ENCODE measurements around the gene FOXE1. TPM values are rescaled to one million over a fixed set of nuclear protein-coding genes. Genes with fewer than 3 reads are reported as not detected.

FOXE1 gene
- total RNA-seq (2014; rRNA removed; shearing (Covaris generic)), result 0.11 and 0.79 TPM in 2 replicates
- 0.55 and 1.5 TPM in 2 replicates for polyA plus RNA-seq (2015; cell fraction: cytosol; rRNA removed)
- 0.16 and 1.5 TPM in 2 replicates for polyA plus RNA-seq (2015; cell fraction: nucleus; rRNA removed)

DNA sequence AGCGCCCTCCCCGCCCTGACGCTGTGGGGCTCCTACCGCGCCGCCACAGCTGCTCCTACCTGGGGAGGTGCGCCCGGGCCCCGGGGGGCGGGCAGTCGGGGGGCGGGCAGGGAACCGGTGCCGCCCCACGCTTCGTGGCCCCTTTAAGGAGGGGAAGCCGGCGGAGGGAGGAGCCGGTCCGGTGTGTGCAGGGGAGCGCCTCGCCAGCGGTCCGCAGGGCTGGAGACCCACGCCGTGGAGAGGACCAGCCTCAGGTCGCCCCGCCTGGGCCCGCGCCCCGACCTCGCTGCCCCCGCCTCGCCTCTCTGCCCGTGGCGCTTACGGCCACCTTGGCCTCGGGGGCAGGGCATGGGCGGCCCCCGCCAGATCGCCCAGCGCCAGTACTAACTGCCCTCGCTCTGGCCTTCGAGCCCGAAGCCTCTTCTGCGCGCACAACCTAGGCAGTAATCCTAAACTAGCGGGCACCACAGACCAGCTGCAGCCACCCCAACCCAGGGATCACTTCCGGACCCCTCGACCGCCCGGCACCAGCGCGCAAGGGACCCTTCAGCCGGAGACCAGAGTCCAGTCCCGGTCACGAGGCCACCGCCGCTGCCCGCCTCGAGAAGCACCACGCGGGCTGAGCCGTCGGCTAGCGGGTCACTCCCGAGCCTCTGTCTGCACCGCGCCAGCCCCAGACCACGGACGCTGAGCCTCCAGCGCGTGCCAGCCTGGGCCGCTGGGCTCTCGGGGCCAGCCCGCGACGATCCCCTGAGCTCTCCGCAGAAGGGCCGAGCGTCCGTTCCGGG is at the start of gene FOXE1:
FOXE1 (plus strand) TSS at position 171 of the 788 bp plus-strand sequence. CDS start 689 bp downstream, outside the sequence.
- in situ Hi-C loops (cut with HindIII; ENCODE audit: low pct_unique_long_range_greater_than_20kb, low sequenced_read_pairs), result no loop called here

DNA sequence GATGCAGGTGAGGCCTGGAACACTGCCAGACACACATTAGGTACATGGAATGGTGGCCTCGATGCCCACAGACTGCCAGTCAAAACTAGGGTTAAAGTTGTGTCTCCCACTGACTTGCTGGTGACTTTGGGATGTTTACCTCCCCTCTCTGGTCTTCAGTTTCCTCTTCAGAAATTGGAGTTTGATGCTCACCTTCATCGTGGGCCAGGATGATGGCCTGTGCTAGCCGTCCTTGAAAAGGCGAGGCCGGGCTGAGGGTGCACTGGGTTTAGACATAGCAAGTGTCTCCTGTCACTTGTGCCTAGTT is 49.0 kb upstream of the FOXE1 start:
- DNase-seq (ENCODE audit: low read depth, low spot score), result no peak
- in situ Hi-C loops (cut with HindIII; ENCODE audit: low pct_unique_long_range_greater_than_20kb, low sequenced_read_pairs), result no loop called here

More for the DNA sequence above, at the start of gene FOXE1:
- DNase-seq (ENCODE audit: low read depth, low spot score), result no peak

DNA sequence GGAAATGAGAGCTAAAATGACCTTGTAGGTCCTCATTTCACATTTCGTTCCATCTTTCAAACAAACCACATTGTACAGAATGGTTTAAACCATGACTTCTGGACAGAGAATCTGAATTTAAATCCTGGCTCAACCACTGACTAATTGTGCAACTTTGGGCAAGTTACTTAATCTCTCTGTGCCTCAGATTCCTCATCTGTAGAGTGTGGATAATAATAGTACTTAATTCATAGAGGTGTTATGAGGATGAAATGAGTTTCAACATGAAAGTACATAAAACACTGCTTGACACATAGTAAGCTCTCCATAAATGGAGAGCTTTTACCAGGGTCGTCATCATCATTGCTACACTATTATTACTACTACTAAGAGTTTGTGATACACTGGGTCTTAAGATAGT is 46.3 kb upstream of the FOXE1 start:
- in situ Hi-C loops (cut with HindIII; ENCODE audit: low pct_unique_long_range_greater_than_20kb, low sequenced_read_pairs), result no loop called here
- DNase-seq (ENCODE audit: low read depth, low spot score), result no peak

DNA sequence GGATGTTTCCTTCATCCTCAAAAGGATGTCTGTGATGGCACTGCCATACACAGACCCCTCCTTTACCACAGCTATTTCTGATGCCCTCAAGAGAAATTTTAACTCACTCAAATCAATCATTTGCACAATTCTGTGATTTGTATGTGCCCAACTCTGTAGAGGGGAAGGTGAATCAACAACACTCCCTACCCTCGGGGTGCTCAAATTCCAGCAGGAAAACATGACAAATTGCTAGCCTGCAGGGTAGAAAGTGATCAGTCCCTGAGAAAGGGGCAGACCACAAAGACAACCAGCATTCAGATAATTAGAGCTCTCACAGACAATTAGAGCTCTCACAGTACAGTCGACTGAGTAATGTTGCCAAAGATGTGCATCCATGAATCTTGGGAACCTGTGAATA is 45.3 kb upstream of the FOXE1 start:
- in situ Hi-C loops (cut with HindIII; ENCODE audit: low pct_unique_long_range_greater_than_20kb, low sequenced_read_pairs), result no loop called here
- no peak for DNase-seq (ENCODE audit: low read depth, low spot score)

DNA sequence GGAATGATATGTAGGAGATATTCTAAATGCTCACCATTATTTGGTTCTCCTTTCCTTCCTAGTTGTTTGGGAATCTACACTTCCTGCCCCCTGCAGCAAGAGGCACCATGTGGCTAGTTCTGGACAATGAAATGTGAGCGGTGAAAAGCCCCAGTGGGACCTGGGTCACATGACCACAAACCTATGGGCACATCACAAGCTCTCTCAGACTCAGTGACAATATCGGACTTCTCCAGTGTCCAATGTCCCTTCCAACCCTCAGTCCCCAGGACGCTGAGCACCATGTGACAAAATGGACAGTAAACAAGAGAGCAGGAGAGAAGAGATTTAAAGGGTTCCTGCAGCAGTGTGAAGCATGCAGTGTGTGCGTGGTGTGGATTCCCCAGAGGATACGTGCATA is 44.6 kb upstream of the FOXE1 start:
- peak; percentile 42 for DNase-seq (ENCODE audit: low read depth, low spot score)
- in situ Hi-C loops (cut with HindIII; ENCODE audit: low pct_unique_long_range_greater_than_20kb, low sequenced_read_pairs), result no loop called here

DNA sequence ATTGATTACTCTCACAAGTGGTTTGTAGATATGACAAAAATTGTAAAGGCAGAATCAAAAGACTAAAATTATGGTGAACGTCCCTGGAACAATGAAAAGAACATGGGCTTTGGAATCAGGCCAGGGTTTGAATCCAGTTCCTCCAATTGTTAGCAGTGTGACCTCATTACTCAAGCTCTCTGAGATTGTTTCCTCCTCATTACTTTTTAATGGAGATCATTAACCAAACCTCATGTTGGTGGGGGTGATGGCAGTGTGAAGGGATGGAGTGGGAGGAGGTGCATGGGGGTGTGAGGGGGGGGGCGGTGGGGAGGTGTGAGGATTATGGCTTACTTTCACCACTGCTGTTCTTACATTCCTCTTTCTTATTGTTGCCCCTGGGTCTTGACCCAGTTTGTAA is 44.1 kb upstream of the FOXE1 start:
- DNase-seq (ENCODE audit: low read depth, low spot score), result no peak
- in situ Hi-C loops (cut with HindIII; ENCODE audit: low pct_unique_long_range_greater_than_20kb, low sequenced_read_pairs), result no loop called here

GRCh38 chr9:97809666-97810344 is 43.2 kb upstream of the FOXE1 start:
- in situ Hi-C loops (cut with HindIII; ENCODE audit: low pct_unique_long_range_greater_than_20kb, low sequenced_read_pairs), result no loop called here
- DNase-seq (ENCODE audit: low read depth, low spot score), result no peak

DNA sequence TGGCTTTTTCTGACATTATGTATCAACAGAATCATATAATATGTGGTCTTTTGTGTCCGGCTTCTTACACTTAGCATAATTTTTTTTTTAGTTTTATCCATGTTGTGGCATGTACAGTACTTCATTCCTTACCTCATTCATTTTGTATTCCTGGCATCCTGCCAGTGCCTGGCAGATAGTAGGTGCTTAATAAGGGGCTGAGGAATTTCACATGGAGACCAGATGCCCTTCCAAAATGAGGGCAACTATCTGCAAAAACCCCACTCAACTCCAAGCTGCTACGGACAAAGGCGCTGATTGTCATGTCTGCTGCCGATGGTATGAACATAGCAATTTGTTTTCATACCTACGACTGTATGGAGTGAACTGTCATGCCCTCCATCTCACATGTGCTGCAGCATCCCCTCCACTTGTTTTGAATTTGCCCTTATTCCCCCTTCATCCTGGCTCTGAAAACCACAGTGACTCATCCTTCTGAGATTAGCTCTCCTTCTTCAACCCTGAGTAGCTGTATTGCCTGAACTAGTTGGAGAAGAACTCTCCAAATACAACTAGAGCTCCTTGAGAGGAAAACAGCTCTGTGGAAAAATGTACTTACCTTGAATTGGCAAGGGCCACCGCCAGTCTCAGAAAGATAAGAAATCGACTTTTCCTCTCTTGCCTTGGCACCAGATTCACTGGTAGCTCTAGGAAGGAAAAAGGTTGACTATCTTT is 41.3 kb upstream of the FOXE1 start:
- in situ Hi-C loops (cut with HindIII; ENCODE audit: low pct_unique_long_range_greater_than_20kb, low sequenced_read_pairs), result no loop called here
- peak; percentile 26 for DNase-seq (ENCODE audit: low read depth, low spot score)

GRCh38 chr9:97812247-97812543 is 40.8 kb upstream of the FOXE1 start:
- DNase-seq (ENCODE audit: low read depth, low spot score), result no peak

GRCh38 chr9:97813072-97813471 is 40.0 kb upstream of the FOXE1 start:
- in situ Hi-C loops (cut with HindIII; ENCODE audit: low pct_unique_long_range_greater_than_20kb, low sequenced_read_pairs), result no loop called here
- no peak for DNase-seq (ENCODE audit: low read depth, low spot score)

More at GRCh38 chr9:97812247-97812543, 40.8 kb upstream of the FOXE1 start:
- in situ Hi-C loops (cut with HindIII; ENCODE audit: low pct_unique_long_range_greater_than_20kb, low sequenced_read_pairs), result no loop called here

GRCh38 chr9:97819735-97820134 is 33.3 kb upstream of the FOXE1 start:
- DNase-seq (ENCODE audit: low read depth, low spot score), result no peak
- in situ Hi-C loops (cut with HindIII; ENCODE audit: low pct_unique_long_range_greater_than_20kb, low sequenced_read_pairs), result no loop called here

DNA sequence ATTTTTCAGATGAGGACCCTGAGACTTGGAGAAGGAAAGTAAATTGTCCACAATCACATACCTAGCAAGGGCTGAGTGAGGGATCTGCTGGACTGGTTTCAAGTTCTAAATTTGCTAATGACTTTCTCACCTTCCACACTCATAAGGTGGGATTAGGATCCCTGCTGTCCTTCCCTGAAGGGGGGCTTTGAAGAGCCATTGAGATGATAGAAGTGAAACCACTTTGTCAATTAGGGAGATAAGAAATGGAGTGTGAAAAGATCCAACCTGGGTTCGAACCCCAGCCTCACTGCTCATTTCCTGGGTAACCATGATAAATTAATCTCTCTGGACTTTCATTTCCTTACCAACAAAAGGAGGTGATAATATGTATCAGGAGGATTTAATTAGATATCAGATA is 32.7 kb upstream of the FOXE1 start:
- DNase-seq (ENCODE audit: low read depth, low spot score), result no peak
- in situ Hi-C loops (cut with HindIII; ENCODE audit: low pct_unique_long_range_greater_than_20kb, low sequenced_read_pairs), result no loop called here

- DNase-seq (ENCODE audit: low read depth, low spot score), result no peak
- in situ Hi-C loops (cut with HindIII; ENCODE audit: low pct_unique_long_range_greater_than_20kb, low sequenced_read_pairs), result no loop called here
These were observed 21.9 kb upstream of the FOXE1 start for GRCh38 chr9:97830884-97831829.

GRCh38 chr9:97831843-97832636 is 21.0 kb upstream of the FOXE1 start:
- no peak for DNase-seq (ENCODE audit: low read depth, low spot score)
- in situ Hi-C loops (cut with HindIII; ENCODE audit: low pct_unique_long_range_greater_than_20kb, low sequenced_read_pairs), result no loop called here

GRCh38 chr9:97840521-97840920 is 12.5 kb upstream of the FOXE1 start:
- no peak for DNase-seq (ENCODE audit: low read depth, low spot score)
- in situ Hi-C loops (cut with HindIII; ENCODE audit: low pct_unique_long_range_greater_than_20kb, low sequenced_read_pairs), result no loop called here

DNA sequence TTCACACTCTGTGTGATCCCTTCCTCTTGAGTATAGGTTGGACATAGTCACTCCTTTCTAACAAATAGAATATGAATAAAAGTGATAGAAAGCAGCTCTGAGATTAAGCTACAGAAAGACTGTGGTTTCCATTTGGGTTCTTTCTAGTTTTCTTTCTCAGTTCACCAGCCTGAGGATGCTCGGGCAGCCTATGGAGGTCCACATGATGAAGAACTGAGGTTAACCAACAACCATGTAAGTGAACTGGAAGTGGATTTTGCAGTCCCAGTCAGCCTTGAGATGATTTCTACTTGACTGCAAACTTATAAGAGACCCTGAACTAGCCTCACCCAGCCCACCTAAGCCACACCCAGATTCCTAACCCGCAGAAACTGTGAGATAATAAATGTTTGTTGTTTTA is 10.1 kb upstream of the FOXE1 start:
- no peak for DNase-seq (ENCODE audit: low read depth, low spot score)
- in situ Hi-C loops (cut with HindIII; ENCODE audit: low pct_unique_long_range_greater_than_20kb, low sequenced_read_pairs), result no loop called here

DNA sequence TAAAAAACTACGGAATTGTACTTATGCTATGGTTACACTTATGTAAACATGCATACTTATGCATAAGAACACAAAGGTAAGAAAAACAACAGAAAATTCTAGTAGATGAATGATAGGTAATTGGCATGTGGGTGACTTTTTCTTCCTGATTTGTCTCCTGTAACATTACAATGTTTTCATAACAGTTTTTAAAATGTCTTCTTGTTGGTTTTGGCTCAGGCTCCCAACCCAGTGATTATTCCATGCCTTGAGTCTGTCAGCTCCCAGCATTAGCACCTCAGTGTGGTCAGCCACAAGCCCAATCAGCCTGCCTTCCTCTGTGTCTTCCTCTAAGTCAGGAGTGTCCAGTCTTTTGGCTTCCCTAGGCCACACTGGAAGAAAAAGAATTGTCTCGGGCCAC is 7.9 kb upstream of the FOXE1 start:
- DNase-seq (ENCODE audit: low read depth, low spot score), result no peak
- in situ Hi-C loops (cut with HindIII; ENCODE audit: low pct_unique_long_range_greater_than_20kb, low sequenced_read_pairs), result no loop called here
